ENCODE data around the gene KIAA1191.

DNA sequence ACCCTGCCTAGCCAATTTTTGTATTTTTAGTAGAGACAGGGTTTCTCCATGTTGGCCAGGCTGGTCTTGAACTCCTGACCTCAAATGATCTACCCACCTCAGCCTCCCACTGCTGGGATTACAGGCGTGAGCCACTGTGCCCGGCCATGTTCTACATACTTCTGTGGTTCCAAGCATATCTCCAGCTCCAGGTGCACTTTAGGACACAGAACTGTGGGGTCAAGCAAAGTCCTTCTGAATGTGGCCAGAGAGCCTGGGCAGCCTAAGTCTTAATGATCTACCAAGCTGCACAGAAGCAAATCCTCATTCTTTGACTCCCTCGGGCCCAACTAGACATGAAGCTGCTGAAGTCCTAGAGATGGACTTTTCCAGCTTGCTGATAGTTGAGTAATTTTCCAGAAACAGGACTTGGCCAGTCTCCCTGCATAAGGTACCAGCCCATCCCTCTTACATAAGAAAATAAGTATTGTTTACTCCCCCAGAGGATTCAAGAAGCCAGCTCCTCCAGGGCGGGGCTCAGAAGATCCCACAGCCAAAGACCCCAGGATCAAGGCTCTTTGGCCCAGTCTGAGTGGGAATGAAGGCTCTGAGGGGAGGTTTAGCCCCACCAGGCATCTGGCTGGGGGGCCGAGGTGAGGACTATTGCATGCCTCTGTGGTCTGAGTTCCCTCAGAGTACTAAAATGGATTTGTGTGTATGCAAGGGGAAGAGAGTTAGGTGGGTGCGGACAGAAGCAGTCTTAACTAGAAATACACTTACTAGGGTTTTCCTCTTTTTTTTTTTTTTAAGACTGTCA, 46.1 kb upstream of the KIAA1191 start:
- TF ChIP-seq TAF1 (IDR thresholded peaks at IDR 0.05; ENCODE audit: low read depth, low read length) (no peak), FOSL1 (IDR thresholded peaks at IDR 0.05; ENCODE audit: insufficient read depth, low read depth, low read length) (no peak), RFX5 (IDR thresholded peaks at IDR 0.05; ENCODE audit: borderline replicate concordance, low read depth, low read length) (no peak), CTCF (IDR thresholded peaks at IDR 0.05; ENCODE audit: control extremely low read depth in 1 of 3, insufficient read depth in 1 of 3, low read depth in 1 of 3, low read length in 3 of 3) (no peak), ZNF274 (IDR thresholded peaks at IDR 0.05; ENCODE audit: borderline replicate concordance, extremely low read depth, low read length) (no peak), CHD2 (IDR thresholded peaks at IDR 0.05; ENCODE audit: low read length) (no peak), EGR1 (IDR thresholded peaks at IDR 0.05; ENCODE audit: borderline replicate concordance, low read depth, low read length) (no peak), EZH2 (IDR thresholded peaks at IDR 0.05; ENCODE audit: low read depth, low read length, severe bottlenecking) (no peak)
- TF ChIP-seq, protein P1, sequence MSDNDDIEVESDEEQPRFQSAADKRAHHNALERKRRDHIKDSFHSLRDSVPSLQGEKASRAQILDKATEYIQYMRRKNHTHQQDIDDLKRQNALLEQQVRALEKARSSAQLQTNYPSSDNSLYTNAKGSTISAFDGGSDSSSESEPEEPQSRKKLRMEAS (IDR thresholded peaks at IDR 0.05) = no peak
